ENCODE results near the gene SLC8B1. TPM values are rescaled to one million over a fixed set of nuclear protein-coding genes. Genes with fewer than 3 reads are reported as not detected.

The SLC8B1 gene
- total RNA-seq, 2 experiments from 2014 or later: 85.3 to 92.7 TPM

DNA sequence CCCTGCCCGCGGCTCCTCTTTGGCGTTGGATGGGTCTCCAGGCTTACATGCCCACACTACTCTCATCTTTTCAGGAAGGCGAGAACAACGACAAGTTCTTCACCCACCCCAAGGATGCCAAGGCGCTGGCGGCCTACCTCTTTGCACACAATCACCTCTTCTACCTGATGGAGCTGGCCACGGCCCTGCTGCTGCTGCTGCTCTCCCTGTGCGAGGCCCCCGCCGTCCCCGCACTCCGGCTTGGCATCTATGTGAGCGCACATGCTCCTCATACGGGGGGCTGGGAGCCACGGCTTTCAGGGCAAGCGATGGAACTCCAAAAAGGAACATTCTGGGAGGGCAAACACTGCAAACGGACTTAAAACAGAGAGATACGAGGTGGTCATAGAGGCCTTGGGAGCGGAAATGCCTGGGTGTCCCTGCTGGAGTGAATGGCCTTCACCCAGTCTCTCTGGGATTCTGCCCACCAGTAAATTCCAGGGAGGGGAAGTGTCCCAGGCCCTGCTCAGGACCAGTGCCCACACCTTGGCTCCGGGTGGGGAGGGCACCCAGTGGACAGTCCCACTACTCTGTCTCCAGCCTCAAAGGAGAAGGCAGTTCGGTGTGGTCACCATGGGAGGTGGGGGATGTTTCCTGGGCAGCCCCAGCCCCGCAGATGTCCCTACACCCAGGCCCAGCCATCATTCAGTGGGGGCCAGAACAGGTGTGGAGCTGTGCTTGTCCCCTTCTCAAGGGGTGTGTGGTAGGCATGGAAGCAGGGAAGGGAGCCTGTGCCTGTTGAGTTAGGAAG is 68.6 kb downstream of the SLC8B1 start:
- Mint-ChIP-seq H3K4me3 (no peak overlapping the region), H3K4me1 (ENCODE audit: low read depth) (peaks cover 29% of the 10 kb centered on the region), H3K9me3 (no peaks in the 10 kb centered on the region), H3K27me3 (no peaks in the 10 kb centered on the region), H3K27ac (no peak overlapping the region), H3K36me3 (ENCODE audit: low read depth) (peaks cover 58% of the 10 kb centered on the region)
- ChIA-PET CTCF (no interaction called here), POLR2A (no interaction called here)
- Histone ChIP-seq H3K27me3 (ENCODE audit: control insufficient read depth in 1 of 2, insufficient read depth in 2 of 2, low read length in 2 of 2) (no peaks in the 10 kb centered on the region), H3K36me3 (ENCODE audit: insufficient read depth, low read length) (peaks cover 44% of the 10 kb centered on the region), H3K4me1 (ENCODE audit: insufficient read depth, low read length) (peaks cover 30% of the 10 kb centered on the region), H3K4me3 (ENCODE audit: low read length) (no peak overlapping the region), H3K27ac (ENCODE audit: low read depth in 1 of 2, low read length in 2 of 2) (no peak overlapping the region), H3K9me3 (ENCODE audit: control insufficient read depth in 1 of 2, insufficient read depth in 1 of 2, low read length in 2 of 2) (no peaks in the 10 kb centered on the region)
- TF ChIP-seq, protein P1, sequence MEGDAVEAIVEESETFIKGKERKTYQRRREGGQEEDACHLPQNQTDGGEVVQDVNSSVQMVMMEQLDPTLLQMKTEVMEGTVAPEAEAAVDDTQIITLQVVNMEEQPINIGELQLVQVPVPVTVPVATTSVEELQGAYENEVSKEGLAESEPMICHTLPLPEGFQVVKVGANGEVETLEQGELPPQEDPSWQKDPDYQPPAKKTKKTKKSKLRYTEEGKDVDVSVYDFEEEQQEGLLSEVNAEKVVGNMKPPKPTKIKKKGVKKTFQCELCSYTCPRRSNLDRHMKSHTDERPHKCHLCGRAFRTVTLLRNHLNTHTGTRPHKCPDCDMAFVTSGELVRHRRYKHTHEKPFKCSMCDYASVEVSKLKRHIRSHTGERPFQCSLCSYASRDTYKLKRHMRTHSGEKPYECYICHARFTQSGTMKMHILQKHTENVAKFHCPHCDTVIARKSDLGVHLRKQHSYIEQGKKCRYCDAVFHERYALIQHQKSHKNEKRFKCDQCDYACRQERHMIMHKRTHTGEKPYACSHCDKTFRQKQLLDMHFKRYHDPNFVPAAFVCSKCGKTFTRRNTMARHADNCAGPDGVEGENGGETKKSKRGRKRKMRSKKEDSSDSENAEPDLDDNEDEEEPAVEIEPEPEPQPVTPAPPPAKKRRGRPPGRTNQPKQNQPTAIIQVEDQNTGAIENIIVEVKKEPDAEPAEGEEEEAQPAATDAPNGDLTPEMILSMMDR (IDR thresholded peaks at IDR 0.05): no peak
- intact Hi-C loops (cut with DNase I, micrococcal nuclease): no loop called here
- DNase-seq (no peak), ATAC-seq (ENCODE audit: poor library complexity) (no peak)

DNA sequence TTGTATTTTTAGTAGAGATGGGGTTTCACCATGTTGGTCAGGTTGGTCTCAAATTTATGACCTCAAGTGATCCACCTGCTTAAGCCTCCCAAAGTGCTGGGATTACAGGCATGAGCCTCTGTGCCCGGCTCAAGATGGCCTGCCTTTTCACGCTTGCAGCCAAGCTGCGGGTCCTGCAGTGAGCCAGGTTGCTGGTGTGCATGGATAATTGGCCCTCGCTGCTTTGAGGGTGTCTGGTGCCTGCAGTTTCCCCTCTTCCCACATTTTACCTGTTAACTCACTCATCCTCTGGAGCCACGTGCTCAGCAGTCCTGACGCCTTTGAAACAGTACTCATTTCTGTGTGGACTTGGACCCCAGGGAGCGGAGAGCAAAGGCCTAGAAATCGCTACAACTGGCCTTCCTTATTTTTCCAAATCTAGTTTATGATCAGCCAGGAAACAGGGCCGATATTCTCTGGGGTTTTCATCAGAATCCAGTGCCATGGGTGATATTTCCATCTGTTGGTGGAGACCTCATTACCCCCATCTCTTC is 71.4 kb downstream of the SLC8B1 start:
- POLR2A ChIA-PET: interaction anchor here (2.3 kb wide), 1 partner anchor 42 kb away, joined by 11 read pairs; the partner anchor contains the start of gene TPCN1
- Histone ChIP-seq H3K9me3 (ENCODE audit: control insufficient read depth in 1 of 2, insufficient read depth in 1 of 2, low read length in 2 of 2) (no peaks in the 10 kb centered on the region), H3K4me3 (ENCODE audit: low read length) (no peak overlapping the region), H3K27me3 (ENCODE audit: control insufficient read depth in 1 of 2, insufficient read depth in 2 of 2, low read length in 2 of 2) (no peaks in the 10 kb centered on the region), H3K27ac (ENCODE audit: low read depth in 1 of 2, low read length in 2 of 2) (peak overlapping the region in 1 of 2 donors; percentile 63), H3K4me1 (ENCODE audit: insufficient read depth, low read length) (peaks cover 42% of the 10 kb centered on the region), H3K36me3 (ENCODE audit: insufficient read depth, low read length) (peaks cover 24% of the 10 kb centered on the region)
- Mint-ChIP-seq H3K9me3 (no peaks in the 10 kb centered on the region), H3K4me3 (peak overlapping the region; percentile 11), H3K4me1 (ENCODE audit: low read depth) (peaks cover 46% of the 10 kb centered on the region), H3K36me3 (ENCODE audit: low read depth) (peaks cover 52% of the 10 kb centered on the region), H3K27ac (peak overlapping the region; percentile 76), H3K27me3 (no peaks in the 10 kb centered on the region)
- intact Hi-C loops (cut with DNase I, micrococcal nuclease): no loop called here
- TF ChIP-seq, protein P1 (IDR thresholded peaks at IDR 0.05): no peak
- DNase-seq: no peak
- CTCF ChIA-PET: no interaction called here
- ATAC-seq (ENCODE audit: poor library complexity): no peak

DNA sequence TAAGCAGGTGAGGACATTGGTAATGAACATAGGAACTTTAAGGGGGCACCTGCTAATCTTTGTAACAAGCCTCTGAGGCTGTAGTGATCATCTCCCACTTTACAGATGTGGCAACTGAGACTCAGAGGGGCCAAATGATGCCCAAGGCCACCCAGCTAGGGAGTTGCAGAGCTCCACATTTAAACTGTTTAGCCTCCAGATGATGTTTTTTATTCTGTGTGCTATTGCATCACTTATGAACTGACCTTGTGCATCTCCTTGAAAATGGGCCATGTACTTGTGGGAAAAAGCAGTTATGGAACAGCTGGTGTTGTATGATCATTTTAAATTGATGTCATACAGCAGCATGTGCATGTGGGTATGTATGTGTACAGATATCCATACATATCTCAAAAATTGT is 72.2 kb downstream of the SLC8B1 start:
- H3K27me3 Mint-ChIP-seq: no peaks in the 10 kb centered on the region

More for the DNA sequence above, 72.2 kb downstream of the SLC8B1 start:
- DNase-seq: no peak
- H3K36me3 Mint-ChIP-seq (ENCODE audit: low read depth): peaks cover 45% of the 10 kb centered on the region
- no peaks in the 10 kb centered on the region for H3K9me3 ChIP-seq (ENCODE audit: control insufficient read depth in 1 of 2, insufficient read depth in 1 of 2, low read length in 2 of 2)
- peaks cover 42% of the 10 kb centered on the region for H3K4me1 ChIP-seq (ENCODE audit: insufficient read depth, low read length)
- no peaks in the 10 kb centered on the region for H3K9me3 Mint-ChIP-seq
- H3K27ac Mint-ChIP-seq: peak overlapping the region; percentile 80
- H3K4me3 Mint-ChIP-seq: no peak overlapping the region
- no peak overlapping the region for H3K4me3 ChIP-seq (ENCODE audit: low read length)
- TF ChIP-seq, protein P1 (IDR thresholded peaks at IDR 0.05): no peak
- peaks cover 16% of the 10 kb centered on the region for H3K36me3 ChIP-seq (ENCODE audit: insufficient read depth, low read length)
- peaks cover 46% of the 10 kb centered on the region for H3K4me1 Mint-ChIP-seq (ENCODE audit: low read depth)
- ChIA-PET CTCF (no interaction called here), POLR2A (interaction anchor here (2.3 kb wide), 1 partner anchor 41 kb away, joined by 11 read pairs; the partner anchor contains the start of gene TPCN1)
- no peaks in the 10 kb centered on the region for H3K27me3 ChIP-seq (ENCODE audit: control insufficient read depth in 1 of 2, insufficient read depth in 2 of 2, low read length in 2 of 2)
- peak overlapping the region in 1 of 2 donors; percentile 63 for H3K27ac ChIP-seq (ENCODE audit: low read depth in 1 of 2, low read length in 2 of 2)
- no peak for ATAC-seq (ENCODE audit: poor library complexity)
- intact Hi-C loops (cut with DNase I, micrococcal nuclease): no loop called here
